H1 (cell line): ENCODE results near the gene RAB25. TPM values are rescaled to one million over a fixed set of nuclear protein-coding genes. Genes with fewer than 3 reads are reported as not detected.

ENCODE experiments used
- CTCF ChIA-PET: fragments of 300-600 bp; sonication (Branson Sonifier 250); formaldehyde crosslinking; loops from one replicate; lab custom pipeline; 2021; ENCODE audit not compliant: partially characterized antibody; lab: Charles Lee
- POLR2A ChIA-PET: fragments of 300-600 bp; sonication (Branson Sonifier 250); formaldehyde crosslinking; loops from one replicate; lab custom pipeline; 2021; ENCODE audit warnings: inconsistent platforms; ENCODE audit not compliant: partially characterized antibody; lab: Charles Lee
- DNase-seq, 2 experiments: peaks; one replicate each; pipeline versions ENCODE4 v3.0.0 to v3.0.0-alpha.2; 2010 to 2022; ENCODE audit warnings: low spot score in 2 of 2, low read depth in 1 of 2, mixed read lengths in 1 of 2
- FAIRE-seq: peaks from 2 replicates; lab custom pipeline; 2011; peaks lifted over from hg19 to GRCh38; lab: Jason Lieb, UNC
- H2AFZ ChIP-seq: 2 replicates; pipeline ENCODE4 v1.8.1; 2012; ENCODE audit warnings: low read length, inconsistent platforms
- H2AK5ac ChIP-seq: 2 replicates; pipeline ENCODE4 v1.6.1; 2013; ENCODE audit warnings: low read depth, low read length
- H2BK120ac ChIP-seq: replicated peaks from 2 replicates; pipeline ENCODE3; 2013; ENCODE audit warnings: low read depth, low read length, inconsistent platforms
- H2BK12ac ChIP-seq: 2 replicates; pipeline ENCODE4 v1.6.1; 2013; ENCODE audit warnings: low read depth, low read length
- H2BK15ac ChIP-seq: 2 replicates; pipeline ENCODE4 v1.6.1; 2013; ENCODE audit warnings: low read length
- H2BK20ac ChIP-seq: 2 replicates; pipeline ENCODE4 v1.6.1; 2013; ENCODE audit warnings: low read length
- H2BK5ac ChIP-seq: 2 replicates; pipeline ENCODE4 v1.6.1; 2013; ENCODE audit warnings: low read depth, low read length
- H3K14ac ChIP-seq: 2 replicates; pipeline ENCODE4 v1.6.1; 2013; ENCODE audit warnings: inconsistent platforms; ENCODE audit not compliant: insufficient read length
- H3K18ac ChIP-seq: 2 replicates; pipeline ENCODE4 v1.6.1; 2013; ENCODE audit warnings: low read length; ENCODE audit errors: extremely low read depth
- H3K23ac ChIP-seq: 2 replicates; pipeline ENCODE4 v1.6.1; 2013; ENCODE audit warnings: inconsistent platforms; ENCODE audit not compliant: insufficient read length
- H3K23me2 ChIP-seq: 2 replicates; pipeline ENCODE4 v1.6.1; 2013; ENCODE audit warnings: low read depth, low read length
- H3K27ac ChIP-seq: 2 replicates; pipeline ENCODE4 v1.6.1; 2011; ENCODE audit warnings: low read depth, low read length, inconsistent platforms
- H3K27me3 ChIP-seq, 4 experiments: replicated peaks in 1 of 4; 1 replicate in 1 of 4; 2 replicates in 3 of 4; pipeline versions ENCODE4 v1.6.1 to v1.8.1; 2011 to 2013; ENCODE audit warnings: low read length in 3 of 4, mild to moderate bottlenecking in 3 of 4, inconsistent platforms in 2 of 4, mixed read lengths in 2 of 4, moderate library complexity in 1 of 4; ENCODE audit not compliant: control insufficient read depth in 3 of 4, insufficient read depth in 3 of 4; ENCODE audit errors: extremely low read depth in 1 of 4
- H3K36me3 ChIP-seq, 4 experiments: 2 replicates each; pipeline versions ENCODE4 v1.6.1 to v1.8.1; 2011 to 2013; ENCODE audit warnings: mild to moderate bottlenecking in 4 of 4, low read length in 3 of 4, moderate library complexity in 2 of 4, control low read depth in 1 of 4, inconsistent platforms in 1 of 4; ENCODE audit not compliant: insufficient read depth in 4 of 4, control insufficient read depth in 2 of 4
- H3K4ac ChIP-seq: replicated peaks from 2 replicates; pipeline ENCODE3; 2013; ENCODE audit warnings: low read length, low read depth, mixed read lengths, inconsistent platforms; ENCODE audit not compliant: insufficient read length
- H3K4me1 ChIP-seq, 4 experiments: replicated peaks in 1 of 4; 1 replicate in 1 of 4; 2 replicates in 3 of 4; pipeline versions ENCODE4 v1.6.1 to v1.8.1; 2011 to 2013; ENCODE audit warnings: low read length in 3 of 4, inconsistent platforms in 2 of 4, mixed read lengths in 1 of 4; ENCODE audit not compliant: insufficient read depth in 4 of 4, control insufficient read depth in 3 of 4
- H3K4me2 ChIP-seq, 2 experiments: 2 replicates each; pipeline versions ENCODE4 v1.6.1 to v1.8.1; 2011 to 2013; ENCODE audit warnings: low read depth in 2 of 2, low read length in 2 of 2, control low read depth in 1 of 2, inconsistent platforms in 1 of 2, mild to moderate bottlenecking in 1 of 2; ENCODE audit not compliant: insufficient read depth in 1 of 2
- H3K4me3 ChIP-seq, 4 experiments: fragments of 200-600, 300-600 bp in 1 of 4; sonication (generic), shearing (Covaris generic), sonication (Bioruptor Twin) in 1 of 4; 2 replicates each; pipeline versions ENCODE4 v1.5.1 to v1.8.1; 2011 to 2016; ENCODE audit warnings: low read length in 4 of 4, low read depth in 3 of 4, control low read depth in 2 of 4, inconsistent platforms in 2 of 4, mild to moderate bottlenecking in 2 of 4, mixed read lengths in 1 of 4, moderate library complexity in 1 of 4; ENCODE audit not compliant: insufficient read depth in 2 of 4; ENCODE audit errors: extremely low read depth in 1 of 4
- H3K56ac ChIP-seq: replicated peaks from 2 replicates; pipeline ENCODE3; 2013; ENCODE audit warnings: low read depth, mild to moderate bottlenecking, mixed read lengths, low read length, inconsistent platforms; ENCODE audit not compliant: insufficient read length
- H3K79me1 ChIP-seq: 2 replicates; pipeline ENCODE4 v1.6.1; 2013; ENCODE audit warnings: low read depth, low read length, control low read depth
- H3K79me2 ChIP-seq, 2 experiments: 2 replicates each; pipeline versions ENCODE4 v1.6.1 to v1.8.1; 2012 to 2013; ENCODE audit warnings: low read length in 2 of 2, mild to moderate bottlenecking in 2 of 2, inconsistent platforms in 1 of 2; ENCODE audit not compliant: insufficient read depth in 2 of 2, control insufficient read depth in 1 of 2
- H3K9ac ChIP-seq, 4 experiments: replicated peaks in 1 of 4; 1 replicate in 1 of 4; 2 replicates in 3 of 4; pipeline versions ENCODE4 v1.6.1 to v1.8.1; 2011 to 2013; ENCODE audit warnings: low read depth in 3 of 4, low read length in 3 of 4, control low read depth in 2 of 4, mild to moderate bottlenecking in 2 of 4, moderate library complexity in 2 of 4, inconsistent platforms in 1 of 4; ENCODE audit errors: extremely low read depth in 1 of 4
- H3K9me3 ChIP-seq, 2 experiments: 2 replicates each; pipeline versions ENCODE4 v1.6.1 to v1.8.1; 2012 to 2013; ENCODE audit warnings: mild to moderate bottlenecking in 2 of 2, moderate library complexity in 2 of 2, control low read depth in 1 of 2, inconsistent platforms in 1 of 2, low read depth in 1 of 2, low read length in 1 of 2, mixed read lengths in 1 of 2; ENCODE audit not compliant: insufficient read depth in 2 of 2
- H4K20me1 ChIP-seq, 2 experiments: replicated peaks in 1 of 2; 2 replicates each; pipeline versions ENCODE3 to v1.8.1; 2011 to 2013; ENCODE audit warnings: inconsistent platforms in 2 of 2, low read length in 2 of 2, mild to moderate bottlenecking in 1 of 2; ENCODE audit not compliant: insufficient read depth in 2 of 2, control insufficient read depth in 1 of 2
- H4K5ac ChIP-seq: 2 replicates; pipeline ENCODE4 v1.6.1; 2013; ENCODE audit warnings: low read length, low read depth, mixed read lengths, inconsistent platforms; ENCODE audit not compliant: insufficient read length
- H4K8ac ChIP-seq: 2 replicates; pipeline ENCODE4 v1.8.0; 2013; ENCODE audit warnings: mild to moderate bottlenecking, moderate library complexity, low read length, inconsistent platforms; ENCODE audit not compliant: insufficient read depth; ENCODE audit errors: extremely low read depth
- H4K91ac ChIP-seq: replicated peaks from 2 replicates; pipeline ENCODE3; 2013; ENCODE audit warnings: low read length, mixed read lengths, inconsistent platforms; ENCODE audit not compliant: insufficient read length
- EZH2 ChIP-seq: fragments of 200-600 bp; sonication (generic); IDR thresholded peaks from 2 replicates; pipeline ENCODE4 v1.7.1; 2012; ENCODE audit warnings: low read depth, mild to moderate bottlenecking, moderate library complexity, low read length, inconsistent platforms; ENCODE audit not compliant: severe bottlenecking
- KDM5A ChIP-seq: fragments of 200-600 bp; IDR thresholded peaks from 2 replicates; pipeline ENCODE4 v1.7.1; 2012; ENCODE audit warnings: mild to moderate bottlenecking, low read length, inconsistent platforms, mixed read lengths
- NRF1 ChIP-seq: IDR thresholded peaks from 2 replicates; pipeline ENCODE4 v1.6.1; 2011; ENCODE audit warnings: mild to moderate bottlenecking, low read depth, low read length, improper control_type of control experiment
- PHF8 ChIP-seq: fragments of 200-600 bp; sonication (generic); conservative IDR thresholded peaks from 2 replicates; pipeline ENCODE4 v1.7.1; 2012; ENCODE audit warnings: low read depth, mild to moderate bottlenecking, inconsistent platforms, low read length, moderate library complexity
- POLR2A ChIP-seq, 2 experiments: IDR thresholded peaks; 1 replicate in 1 of 2; 2 replicates in 1 of 2; pipeline ENCODE4 v1.6.1; 2011; ENCODE audit warnings: low read depth in 2 of 2, low read length in 2 of 2, mild to moderate bottlenecking in 2 of 2; ENCODE audit errors: control extremely low read depth in 1 of 2
- SP4 ChIP-seq: IDR thresholded peaks from 2 replicates; pipeline ENCODE4 v1.6.1; 2012; ENCODE audit warnings: low read length, inconsistent platforms
- TBP ChIP-seq: IDR thresholded peaks from 2 replicates; pipeline ENCODE4 v1.6.1; 2011; ENCODE audit warnings: low read depth, low read length, improper control_type of control experiment
- YY1 ChIP-seq: IDR thresholded peaks from 2 replicates; pipeline ENCODE4 v1.6.1; 2011; ENCODE audit warnings: low read depth, mild to moderate bottlenecking, low read length
- WGBS, 2 experiments: shearing (Covaris generic) in 1 of 2; methylation state at CpG; one replicate each; pipeline versions ENCODE4 v1.1.6 to v1.1.7; 2013 to 2015; ENCODE audit warnings: low lambda C conversion rate in 2 of 2, mixed read lengths in 2 of 2, inconsistent platforms in 1 of 2, low coverage in 1 of 2, missing lambda C conversion rate in 1 of 2; ENCODE audit not compliant: insufficient replicate concordance in 2 of 2, insufficient coverage in 1 of 2, insufficient read length in 1 of 2; ENCODE audit errors: extremely low coverage in 1 of 2, missing lambda C conversion rate in 1 of 2; 5-methylcytosine and 5-hydroxymethylcytosine counted together
- polyA plus RNA-seq, 7 experiments: library from polyadenylated mRNA; depleted of rRNA in 3 of 7; stranded (reverse) in 5 of 7; unstranded in 2 of 7; fragments of >200 nt in 5 of 7; fragments of 200-250 nt in 2 of 7; gene quantifications; 1 replicate in 5 of 7; 2 replicates in 1 of 7; 4 replicates in 1 of 7; pipeline versions ENCODE4 v1.2.1 to v1.2.3, GENCODE V29; 2011 to 2013; ENCODE audit warnings: missing spikeins in 2 of 7, mixed read lengths in 2 of 7
- total RNA-seq: library from RNA; stranded (reverse); fragmentation: NEBNext Ultra II Directional; extraction: Animal tissue kit (Norgen Biotek cat#: 25700); gene quantifications from 2 replicates; pipeline ENCODE4 v1.2.1, GENCODE V29; 2021

RAB25 gene
- total and polyA plus RNA-seq, 2 of the 8 experiments (the other 6 are each of a cell fraction or from before 2014, with no cell fraction given) = 34.8 to 98.2 TPM

GRCh38 chr1:156075775-156076204 is 14.8 kb downstream of the RAB25 start:
- peaks cover 4 to 34% (median 10%) of the 10 kb centered on the region in 4 experiments; a peak in 7 of 8 replicates for H3K36me3 ChIP-seq
- no peak overlapping the region for H3K56ac ChIP-seq
- no peak overlapping the region for H4K91ac ChIP-seq
- peaks cover 24 to 57% (median 48%) of the 10 kb centered on the region in 4 experiments for H3K4me1 ChIP-seq
- H3K9ac ChIP-seq = no peak overlapping the region
- no peaks in the 10 kb centered on the region for H3K27me3 ChIP-seq
- DNase-seq (no peak), FAIRE-seq (no peak)
- H2BK5ac ChIP-seq = peak overlapping the region; percentile 85; the same call in 1 of the 2 replicates
- peak overlapping the region in 1 of 4 experiments; percentile 44; a peak in 1 of 8 replicates for H3K4me3 ChIP-seq
- H3K4me2 ChIP-seq = peak overlapping the region; percentile 47 to 79
- H4K20me1 ChIP-seq = peaks cover 11 to 33% of the 10 kb centered on the region in 2 experiments
- CTCF ChIA-PET = interaction anchor here (0.5 to 2.5 kb wide), 14 partner anchors 10 to 100 kb away, joined by 3 to 33 read pairs (median 4); partner anchors contain the start of gene UBQLN4
- peak overlapping the region; percentile 23 for H3K4ac ChIP-seq
- peak overlapping the region; percentile 52; the same call in 1 of the 2 replicates for H3K18ac ChIP-seq
- H3K79me1 ChIP-seq = peaks cover 19% of the 10 kb centered on the region
- H2BK15ac ChIP-seq = peak overlapping the region; percentile 48
- TF ChIP-seq SP4 = no peak
- TF ChIP-seq KDM5A = no peak
- TF ChIP-seq EZH2 = no peak
- no peak for TF ChIP-seq PHF8
- no peak for TF ChIP-seq YY1
- peak in 1 of 2 experiments; percentile 30; a peak in 1 of 3 replicates for TF ChIP-seq POLR2A (IDR thresholded peaks at IDR 0.05; ENCODE audit: control extremely low read depth in 1 of 2, low read depth in 2 of 2, low read length in 2 of 2)
- no peak for TF ChIP-seq NRF1
- TF ChIP-seq TBP = no peak
- peaks cover 8% of the 10 kb centered on the region for H3K23me2 ChIP-seq
- peaks cover 19 to 54% of the 10 kb centered on the region in 2 experiments for H3K79me2 ChIP-seq
- POLR2A ChIA-PET = interaction anchor here (0.5 to 9.7 kb wide), 17 partner anchors 8 to 171 kb away, joined by 3 to 88 read pairs (median 5); partner anchors contain the start of genes ARHGEF2, KHDC4, LAMTOR2 and LMNA
- peak overlapping the region; percentile 44 for H3K27ac ChIP-seq
- H3K23ac ChIP-seq = no peak overlapping the region
- H2AK5ac ChIP-seq = peak overlapping the region; percentile 85; the same call in 1 of the 2 replicates
- peak overlapping the region; percentile 39; the same call in 1 of the 2 replicates for H2BK12ac ChIP-seq
- H4K5ac ChIP-seq = no peak overlapping the region
- WGBS, 2 experiments = 62% methylated on average over 4 of the region's 4 CpGs; no CpG with 5 or more reads in 1 of the 2 experiments
- no peak overlapping the region for H4K8ac ChIP-seq
- H2BK20ac ChIP-seq = peak overlapping the region; percentile 90
- no peak overlapping the region for H2BK120ac ChIP-seq
- no peak overlapping the region for H3K14ac ChIP-seq
- no peaks in the 10 kb centered on the region for H3K9me3 ChIP-seq
- no peak overlapping the region for H2AFZ ChIP-seq
